WI38 (cell line): Measurements from ENCODE around the gene IFT20.
"Not testable (repeated sequence)": the region's sequence is repeated elsewhere in the genome, so short reads cannot be mapped to it uniquely, and the experiment has no call there.

Source experiments
- H3K4me3 ChIP-seq: 2 replicates; pipeline ENCODE4 v1.5.1; 2011; ENCODE audit warnings: low read depth, mild to moderate bottlenecking, control low read depth, low read length
- CTCF ChIP-seq: IDR thresholded peaks from 2 replicates; pipeline ENCODE4 v1.5.1; 2012; ENCODE audit warnings: low read depth, mild to moderate bottlenecking, control low read depth, low read length

IFT20 gene

GRCh38 chr17:28339431-28339830 is 4.2 kb upstream of the IFT20 start:
- H3K4me3 ChIP-seq, result no peak overlapping the region
- TF ChIP-seq CTCF, result no peak

GRCh38 chr17:28338769-28339212 is 3.5 kb upstream of the IFT20 start:
- H3K4me3 ChIP-seq, result not testable (repeated sequence)

GRCh38 chr17:28338056-28338768 is 2.9 kb upstream of the IFT20 start:
- H3K4me3 ChIP-seq, result peak overlapping the region; percentile 35
- no peak for TF ChIP-seq CTCF

- H3K4me3 ChIP-seq, result peak overlapping the region; percentile 99
- no peak for TF ChIP-seq CTCF
Measured at GRCh38 chr17:28335959-28336871, 943 bp upstream of the IFT20 start.

- H3K4me3 ChIP-seq, result peak overlapping the region; percentile 99
- TF ChIP-seq CTCF, result no peak
Measured at GRCh38 chr17:28334666-28335200, 539 bp downstream of the IFT20 start.

- TF ChIP-seq CTCF, result no peak
- peak overlapping the region; percentile 99 for H3K4me3 ChIP-seq
Measured at GRCh38 chr17:28334171-28334570, 1.1 kb downstream of the IFT20 start.

GRCh38 chr17:28333083-28333746 is 2.1 kb downstream of the IFT20 start:
- TF ChIP-seq CTCF, result no peak
- no peak overlapping the region for H3K4me3 ChIP-seq
